ENCODE data around the gene DYRK3. TPM values are rescaled to one million over a fixed set of nuclear protein-coding genes. Genes with fewer than 3 reads are reported as not detected.

DYRK3 gene
- total and polyA plus RNA-seq, 10 of the 15 experiments (the other 5 are each of a cell fraction or from before 2014, with no cell fraction given), result 1.6 to 12.9 (median 10.3) TPM

DNA sequence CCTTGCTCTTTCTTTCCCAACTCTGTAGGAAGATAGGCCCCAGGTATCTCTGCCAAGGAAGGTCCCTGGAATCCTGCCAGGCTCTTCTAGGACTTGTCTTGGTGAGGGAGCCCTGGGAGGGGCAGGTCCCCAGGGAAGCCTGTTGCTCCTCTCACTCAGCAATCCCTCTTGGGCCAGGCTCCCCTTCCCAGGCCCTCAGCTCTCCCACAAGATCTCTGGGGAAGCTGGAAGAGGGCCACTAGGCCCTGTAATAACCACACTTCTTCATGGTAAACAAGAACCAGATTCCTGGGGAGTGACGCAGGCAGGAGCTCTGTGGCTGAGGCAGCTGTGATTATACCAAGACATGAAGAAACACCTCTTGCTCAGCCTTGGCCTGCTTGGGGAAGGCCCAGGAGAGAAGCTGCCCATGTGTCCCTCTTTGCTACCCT, 39.4 kb downstream of the DYRK3 start (continued):
- TF ChIP-seq, protein P1, sequence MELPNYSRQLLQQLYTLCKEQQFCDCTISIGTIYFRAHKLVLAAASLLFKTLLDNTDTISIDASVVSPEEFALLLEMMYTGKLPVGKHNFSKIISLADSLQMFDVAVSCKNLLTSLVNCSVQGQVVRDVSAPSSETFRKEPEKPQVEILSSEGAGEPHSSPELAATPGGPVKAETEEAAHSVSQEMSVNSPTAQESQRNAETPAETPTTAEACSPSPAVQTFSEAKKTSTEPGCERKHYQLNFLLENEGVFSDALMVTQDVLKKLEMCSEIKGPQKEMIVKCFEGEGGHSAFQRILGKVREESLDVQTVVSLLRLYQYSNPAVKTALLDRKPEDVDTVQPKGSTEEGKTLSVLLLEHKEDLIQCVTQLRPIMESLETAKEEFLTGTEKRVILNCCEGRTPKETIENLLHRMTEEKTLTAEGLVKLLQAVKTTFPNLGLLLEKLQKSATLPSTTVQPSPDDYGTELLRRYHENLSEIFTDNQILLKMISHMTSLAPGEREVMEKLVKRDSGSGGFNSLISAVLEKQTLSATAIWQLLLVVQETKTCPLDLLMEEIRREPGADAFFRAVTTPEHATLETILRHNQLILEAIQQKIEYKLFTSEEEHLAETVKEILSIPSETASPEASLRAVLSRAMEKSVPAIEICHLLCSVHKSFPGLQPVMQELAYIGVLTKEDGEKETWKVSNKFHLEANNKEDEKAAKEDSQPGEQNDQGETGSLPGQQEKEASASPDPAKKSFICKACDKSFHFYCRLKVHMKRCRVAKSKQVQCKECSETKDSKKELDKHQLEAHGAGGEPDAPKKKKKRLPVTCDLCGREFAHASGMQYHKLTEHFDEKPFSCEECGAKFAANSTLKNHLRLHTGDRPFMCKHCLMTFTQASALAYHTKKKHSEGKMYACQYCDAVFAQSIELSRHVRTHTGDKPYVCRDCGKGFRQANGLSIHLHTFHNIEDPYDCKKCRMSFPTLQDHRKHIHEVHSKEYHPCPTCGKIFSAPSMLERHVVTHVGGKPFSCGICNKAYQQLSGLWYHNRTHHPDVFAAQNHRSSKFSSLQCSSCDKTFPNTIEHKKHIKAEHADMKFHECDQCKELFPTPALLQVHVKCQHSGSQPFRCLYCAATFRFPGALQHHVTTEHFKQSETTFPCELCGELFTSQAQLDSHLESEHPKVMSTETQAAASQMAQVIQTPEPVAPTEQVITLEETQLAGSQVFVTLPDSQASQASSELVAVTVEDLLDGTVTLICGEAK (IDR thresholded peaks at IDR 0.05; ENCODE audit: borderline replicate concordance), result no peak
- TF ChIP-seq, protein P2, sequence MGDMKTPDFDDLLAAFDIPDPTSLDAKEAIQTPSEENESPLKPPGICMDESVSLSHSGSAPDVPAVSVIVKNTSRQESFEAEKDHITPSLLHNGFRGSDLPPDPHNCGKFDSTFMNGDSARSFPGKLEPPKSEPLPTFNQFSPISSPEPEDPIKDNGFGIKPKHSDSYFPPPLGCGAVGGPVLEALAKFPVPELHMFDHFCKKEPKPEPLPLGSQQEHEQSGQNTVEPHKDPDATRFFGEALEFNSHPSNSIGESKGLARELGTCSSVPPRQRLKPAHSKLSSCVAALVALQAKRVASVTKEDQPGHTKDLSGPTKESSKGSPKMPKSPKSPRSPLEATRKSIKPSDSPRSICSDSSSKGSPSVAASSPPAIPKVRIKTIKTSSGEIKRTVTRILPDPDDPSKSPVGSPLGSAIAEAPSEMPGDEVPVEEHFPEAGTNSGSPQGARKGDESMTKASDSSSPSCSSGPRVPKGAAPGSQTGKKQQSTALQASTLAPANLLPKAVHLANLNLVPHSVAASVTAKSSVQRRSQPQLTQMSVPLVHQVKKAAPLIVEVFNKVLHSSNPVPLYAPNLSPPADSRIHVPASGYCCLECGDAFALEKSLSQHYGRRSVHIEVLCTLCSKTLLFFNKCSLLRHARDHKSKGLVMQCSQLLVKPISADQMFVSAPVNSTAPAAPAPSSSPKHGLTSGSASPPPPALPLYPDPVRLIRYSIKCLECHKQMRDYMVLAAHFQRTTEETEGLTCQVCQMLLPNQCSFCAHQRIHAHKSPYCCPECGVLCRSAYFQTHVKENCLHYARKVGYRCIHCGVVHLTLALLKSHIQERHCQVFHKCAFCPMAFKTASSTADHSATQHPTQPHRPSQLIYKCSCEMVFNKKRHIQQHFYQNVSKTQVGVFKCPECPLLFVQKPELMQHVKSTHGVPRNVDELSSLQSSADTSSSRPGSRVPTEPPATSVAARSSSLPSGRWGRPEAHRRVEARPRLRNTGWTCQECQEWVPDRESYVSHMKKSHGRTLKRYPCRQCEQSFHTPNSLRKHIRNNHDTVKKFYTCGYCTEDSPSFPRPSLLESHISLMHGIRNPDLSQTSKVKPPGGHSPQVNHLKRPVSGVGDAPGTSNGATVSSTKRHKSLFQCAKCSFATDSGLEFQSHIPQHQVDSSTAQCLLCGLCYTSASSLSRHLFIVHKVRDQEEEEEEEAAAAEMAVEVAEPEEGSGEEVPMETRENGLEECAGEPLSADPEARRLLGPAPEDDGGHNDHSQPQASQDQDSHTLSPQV (IDR thresholded peaks at IDR 0.05), result no peak
- TF ChIP-seq EP300 (IDR thresholded peaks at IDR 0.05; ENCODE audit: borderline replicate concordance in 1 of 2, control insufficient read depth in 1 of 2, low read depth in 2 of 2, low read length in 2 of 2) (no peak), SIX5 (IDR thresholded peaks at IDR 0.05; ENCODE audit: low read depth, low read length, severe bottlenecking) (no peak), BACH1 (IDR thresholded peaks at IDR 0.05; ENCODE audit: borderline replicate concordance) (no peak), PAX5 (IDR thresholded peaks at IDR 0.05; ENCODE audit: borderline replicate concordance, low read depth, low read length) (no peak)
- TF ChIP-seq, protein P3, sequence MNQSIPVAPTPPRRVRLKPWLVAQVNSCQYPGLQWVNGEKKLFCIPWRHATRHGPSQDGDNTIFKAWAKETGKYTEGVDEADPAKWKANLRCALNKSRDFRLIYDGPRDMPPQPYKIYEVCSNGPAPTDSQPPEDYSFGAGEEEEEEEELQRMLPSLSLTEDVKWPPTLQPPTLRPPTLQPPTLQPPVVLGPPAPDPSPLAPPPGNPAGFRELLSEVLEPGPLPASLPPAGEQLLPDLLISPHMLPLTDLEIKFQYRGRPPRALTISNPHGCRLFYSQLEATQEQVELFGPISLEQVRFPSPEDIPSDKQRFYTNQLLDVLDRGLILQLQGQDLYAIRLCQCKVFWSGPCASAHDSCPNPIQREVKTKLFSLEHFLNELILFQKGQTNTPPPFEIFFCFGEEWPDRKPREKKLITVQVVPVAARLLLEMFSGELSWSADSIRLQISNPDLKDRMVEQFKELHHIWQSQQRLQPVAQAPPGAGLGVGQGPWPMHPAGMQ (IDR thresholded peaks at IDR 0.05; ENCODE audit: borderline replicate concordance), result no peak
